GM21447 (cell line): ENCODE measurements around the gene POTEH.
"Not testable (repeated sequence)": the region's sequence is repeated elsewhere in the genome, so short reads cannot be mapped to it uniquely, and the experiment has no call there.

Source experiments
- ATAC-seq: cut with Tn5 transposase; IDR thresholded peaks from one replicate; pipeline ENCODE4 v1.9.1; 2021; ENCODE audit not compliant: unreplicated experiment

Gene POTEH

GRCh38 chr22:15734411-15734810, 44.6 kb downstream of the POTEH start:
- ATAC-seq: not testable (repeated sequence)

- ATAC-seq: not testable (repeated sequence)
Observed at GRCh38 chr22:15738157-15738908, 48.5 kb downstream of the POTEH start.

GRCh38 chr22:15738909-15739391, 49.1 kb downstream of the POTEH start:
- ATAC-seq: not testable (repeated sequence)

- ATAC-seq: not testable (repeated sequence)
Observed at GRCh38 chr22:15747636-15748323, 58.0 kb downstream of the POTEH start.

- not testable (repeated sequence) for ATAC-seq
Observed at GRCh38 chr22:15749181-15749970, 59.5 kb downstream of the POTEH start.

GRCh38 chr22:15759443-15760097, 69.7 kb downstream of the POTEH start:
- not testable (repeated sequence) for ATAC-seq

- not testable (repeated sequence) for ATAC-seq
Observed at GRCh38 chr22:15760388-15761150, 70.7 kb downstream of the POTEH start.

- not testable (repeated sequence) for ATAC-seq
Observed at GRCh38 chr22:15761151-15761777, 71.4 kb downstream of the POTEH start.

GRCh38 chr22:15763559-15763958, 73.7 kb downstream of the POTEH start:
- not testable (repeated sequence) for ATAC-seq
